ENCODE data around the gene HIBADH. TPM values are rescaled to one million over a fixed set of nuclear protein-coding genes. Genes with fewer than 3 reads are reported as not detected.
A peak's percentile ranks its signal among the peaks of the same experiment; 100 is the strongest.
"Not testable (repeated sequence)": the region's sequence is repeated elsewhere in the genome, so short reads cannot be mapped to it uniquely, and the experiment has no call there.

The HIBADH gene
- total RNA-seq, 1 experiment from 2014 or later: 102 TPM

GRCh38 chr7:27680610-27681009, 17.9 kb upstream of the HIBADH start:
- DNase-seq (ENCODE audit: low read depth): no peak

- peak; percentile 73 for DNase-seq (ENCODE audit: low read depth)
These were observed 16.1 kb upstream of the HIBADH start for GRCh38 chr7:27678617-27679260.

- peak; percentile 99 for DNase-seq (ENCODE audit: low read depth)
These were observed 15.4 kb upstream of the HIBADH start for GRCh38 chr7:27677912-27678612.

GRCh38 chr7:27674126-27674525, 11.4 kb upstream of the HIBADH start:
- DNase-seq (ENCODE audit: low read depth): not testable (repeated sequence)

- no peak for DNase-seq (ENCODE audit: low read depth)
These were observed 9.0 kb upstream of the HIBADH start for GRCh38 chr7:27671675-27672074.

GRCh38 chr7:27670676-27671075, 8.0 kb upstream of the HIBADH start:
- DNase-seq (ENCODE audit: low read depth): peak; percentile 36

GRCh38 chr7:27670177-27670576, 7.5 kb upstream of the HIBADH start:
- DNase-seq (ENCODE audit: low read depth): no peak

GRCh38 chr7:27665531-27665930, 2.8 kb upstream of the HIBADH start:
- DNase-seq (ENCODE audit: low read depth): no peak

GRCh38 chr7:27663989-27664331, 1.3 kb upstream of the HIBADH start:
- no peak for DNase-seq (ENCODE audit: low read depth)

GRCh38 chr7:27661811-27662489, 733 bp downstream of the HIBADH start:
- DNase-seq (ENCODE audit: low read depth): no peak

- no peak for DNase-seq (ENCODE audit: low read depth)
These were observed 6.0 kb downstream of the HIBADH start for GRCh38 chr7:27656724-27657123.

GRCh38 chr7:27655184-27655583, 7.5 kb downstream of the HIBADH start:
- no peak for DNase-seq (ENCODE audit: low read depth)

GRCh38 chr7:27652518-27652917, 10.2 kb downstream of the HIBADH start:
- no peak for DNase-seq (ENCODE audit: low read depth)

- no peak for DNase-seq (ENCODE audit: low read depth)
These were observed 11.0 kb downstream of the HIBADH start for GRCh38 chr7:27651702-27652101.

GRCh38 chr7:27650283-27650682, 12.4 kb downstream of the HIBADH start:
- no peak for DNase-seq (ENCODE audit: low read depth)

- no peak for DNase-seq (ENCODE audit: low read depth)
These were observed 15.2 kb downstream of the HIBADH start for GRCh38 chr7:27647489-27647888.

GRCh38 chr7:27647046-27647445, 15.6 kb downstream of the HIBADH start:
- DNase-seq (ENCODE audit: low read depth): peak; percentile 77

- no peak for DNase-seq (ENCODE audit: low read depth)
These were observed 20.4 kb downstream of the HIBADH start for GRCh38 chr7:27642271-27642670.

- peak; percentile 78 for DNase-seq (ENCODE audit: low read depth)
These were observed 21.0 kb downstream of the HIBADH start for GRCh38 chr7:27641581-27642230.

- DNase-seq (ENCODE audit: low read depth): peak; percentile 93
These were observed 21.7 kb downstream of the HIBADH start for GRCh38 chr7:27640884-27641574.

GRCh38 chr7:27639851-27640250, 22.8 kb downstream of the HIBADH start:
- DNase-seq (ENCODE audit: low read depth): no peak

GRCh38 chr7:27639048-27639447, 23.6 kb downstream of the HIBADH start:
- not testable (repeated sequence) for DNase-seq (ENCODE audit: low read depth)
